ENCODE results near the gene NUP160.
"Not testable (repeated sequence)": the region's sequence is repeated elsewhere in the genome, so short reads cannot be mapped to it uniquely, and the experiment has no call there.

NUP160 gene

DNA sequence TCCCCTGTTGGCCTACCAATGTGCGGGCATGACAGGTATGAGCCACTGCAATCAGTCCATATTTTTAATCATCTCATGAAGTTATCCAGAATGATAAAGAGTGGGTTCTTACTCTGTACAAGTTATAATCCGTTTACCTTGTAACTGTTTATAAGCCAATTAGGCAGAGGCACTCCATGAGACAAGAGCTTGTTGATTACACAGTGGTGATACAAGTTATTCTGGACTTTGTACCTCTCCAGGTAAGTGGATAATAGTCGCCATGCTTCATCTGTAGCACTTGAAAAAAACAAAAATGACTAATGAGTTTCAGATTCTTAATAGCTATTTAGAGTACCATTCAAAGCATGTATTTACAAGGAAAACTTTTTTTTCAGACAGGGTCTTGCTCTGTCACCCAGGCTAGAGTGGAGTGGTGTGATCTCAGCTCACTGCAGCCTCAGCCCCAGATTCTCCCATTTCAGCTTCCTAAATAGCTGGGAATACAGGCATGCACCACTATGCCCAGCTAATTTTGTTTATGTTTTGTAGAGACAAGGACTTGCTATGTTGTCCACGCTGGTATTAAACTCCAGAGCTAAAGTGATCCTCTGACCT lies 63.3 kb downstream of the NUP160 start:
- DNase-seq, result no peak

DNA sequence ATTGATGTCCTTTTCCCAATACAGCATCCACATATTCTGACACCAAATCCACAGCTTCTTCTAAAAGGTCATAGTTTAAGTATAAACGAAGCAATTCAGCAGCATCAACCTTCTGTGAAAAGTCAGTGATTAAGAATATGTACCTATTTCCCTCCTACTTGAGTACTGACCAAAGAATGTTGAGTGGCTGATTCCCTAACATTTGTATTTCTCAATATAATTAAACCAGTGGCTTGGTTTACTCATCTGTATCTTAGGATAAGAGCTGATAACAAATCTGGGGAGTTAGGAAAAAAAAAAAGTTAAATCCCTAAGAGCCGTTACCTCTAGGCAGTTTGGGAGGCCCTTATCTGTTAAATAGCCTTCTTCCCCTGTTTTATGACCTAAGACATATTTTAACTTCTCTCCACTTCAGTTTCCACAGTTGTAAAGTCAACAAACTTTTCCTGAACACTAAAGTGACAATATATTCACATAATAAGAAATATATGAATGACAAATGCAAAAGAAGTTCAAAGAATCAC lies 65.0 kb downstream of the NUP160 start:
- DNase-seq, result no peak

DNA sequence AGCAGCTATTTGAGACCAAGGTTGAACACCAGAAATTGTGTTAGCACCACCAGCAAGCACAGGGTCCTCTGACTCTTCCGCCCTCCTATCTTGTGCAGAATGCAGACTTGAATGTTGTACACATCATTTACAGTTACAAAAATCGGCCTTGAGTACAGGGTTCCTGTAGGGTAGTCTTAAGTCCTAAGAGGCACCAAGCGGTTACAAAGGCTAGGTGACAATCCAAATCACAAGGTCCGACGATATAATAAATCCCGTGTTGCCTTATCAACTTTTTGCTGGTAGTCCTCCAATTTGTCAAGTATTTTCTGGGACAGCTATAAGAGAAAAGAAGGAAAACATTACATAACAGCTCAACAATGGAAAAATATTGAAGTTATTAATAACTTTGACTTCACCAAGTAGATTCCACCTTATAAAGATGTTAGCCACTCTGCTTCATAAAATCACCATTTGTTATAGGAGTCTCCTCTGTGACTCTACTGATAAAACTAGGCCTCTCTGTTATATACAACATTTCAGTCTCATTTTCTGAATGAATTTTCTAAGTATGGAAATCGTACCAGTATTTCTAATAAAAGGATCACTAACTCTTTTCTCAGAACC lies 69.2 kb downstream of the NUP160 start:
- no peak for DNase-seq

DNA sequence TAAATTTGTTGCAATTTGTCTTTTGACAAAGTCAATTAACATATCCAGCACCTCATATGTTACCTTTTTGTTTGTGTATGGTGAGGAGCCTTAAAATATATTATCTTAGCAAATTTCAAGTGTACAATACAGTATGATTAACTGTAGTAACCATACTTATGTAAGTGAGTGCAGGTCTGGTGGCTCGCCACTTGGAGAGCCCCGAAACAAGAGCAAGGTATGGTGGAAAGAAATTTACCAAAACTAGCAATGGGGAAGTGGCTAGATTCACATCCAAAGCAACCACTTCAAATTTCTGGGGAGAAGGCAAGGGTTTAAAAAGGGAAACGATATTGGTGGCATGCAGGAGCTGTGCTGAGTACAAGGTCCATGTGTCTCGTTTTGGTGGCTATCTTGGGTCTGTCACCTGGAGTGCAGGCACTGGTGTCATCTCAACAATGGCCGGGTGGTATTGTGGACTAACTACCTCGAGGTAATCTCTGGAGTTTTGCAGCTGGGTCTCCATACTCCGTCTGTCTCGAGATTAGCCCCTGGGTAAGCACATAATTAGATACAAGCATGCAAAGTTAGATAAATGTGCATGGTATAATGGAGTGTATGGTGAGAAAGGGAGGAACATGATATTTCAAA lies 72.8 kb downstream of the NUP160 start:
- no peak for DNase-seq

DNA sequence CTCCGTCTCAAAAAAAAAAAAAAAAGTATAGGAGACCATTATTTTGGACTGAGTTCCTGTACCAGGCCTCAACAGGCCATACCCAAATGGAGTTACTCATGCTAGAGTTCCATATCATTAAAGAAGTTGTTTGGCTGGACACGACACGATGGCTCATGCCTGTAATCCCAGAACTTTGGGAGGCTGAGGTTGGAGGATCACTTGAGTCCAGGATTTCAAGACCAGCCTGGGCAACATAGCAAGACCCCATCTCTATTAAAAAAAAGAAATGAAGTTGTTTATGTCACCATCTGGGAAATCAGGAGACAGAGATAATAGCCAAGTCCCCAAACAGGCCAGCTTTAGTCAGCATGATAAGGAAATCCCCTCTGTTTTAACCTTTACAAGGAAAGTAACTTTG lies 74.3 kb downstream of the NUP160 start:
- no peak for DNase-seq

DNA sequence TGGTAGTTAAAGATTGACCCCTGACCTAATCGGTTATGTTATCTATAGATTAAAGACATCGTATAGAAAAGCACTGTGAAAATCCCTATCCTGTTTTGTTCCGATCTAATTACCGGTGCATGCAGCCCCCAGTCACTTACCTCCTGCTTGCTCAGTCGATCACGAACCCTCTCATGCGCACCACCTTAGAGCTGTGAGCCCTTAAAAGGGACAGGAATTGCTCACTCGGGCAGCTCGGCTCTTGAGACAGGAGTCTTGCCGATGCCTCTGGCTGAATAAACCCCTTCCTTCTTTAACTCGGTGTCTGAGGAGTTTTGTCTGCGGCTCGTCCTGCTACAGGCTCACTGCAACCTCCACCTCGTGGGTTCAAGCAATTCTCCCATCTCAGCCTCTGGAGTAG lies 78.6 kb downstream of the NUP160 start:
- DNase-seq, result not testable (repeated sequence)

DNA sequence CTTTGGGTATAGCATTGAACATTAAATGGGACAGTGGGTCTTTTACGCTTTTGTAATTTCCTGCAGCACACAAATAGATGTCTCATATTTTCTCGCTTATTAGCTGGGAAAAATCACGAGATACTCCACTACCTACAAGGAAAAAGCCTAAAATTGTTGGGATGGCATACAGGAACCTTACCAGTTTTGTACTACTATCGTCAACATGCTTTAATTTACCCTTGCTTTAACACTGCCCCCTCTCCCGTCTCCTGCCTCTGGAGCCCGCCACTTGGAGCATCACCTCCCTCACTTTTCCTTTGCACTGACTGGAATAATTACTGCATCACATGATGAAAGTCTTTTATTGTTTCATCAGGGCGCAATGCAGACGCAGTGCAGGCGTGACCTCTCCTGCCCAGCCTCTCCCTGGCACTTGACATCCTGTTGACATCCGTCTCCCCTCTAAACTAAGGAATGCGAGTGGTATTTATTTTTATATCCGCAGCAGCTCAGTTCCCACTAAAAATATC lies 80.0 kb downstream of the NUP160 start:
- peak in 1 of 2 experiments; percentile 55 for DNase-seq

DNA sequence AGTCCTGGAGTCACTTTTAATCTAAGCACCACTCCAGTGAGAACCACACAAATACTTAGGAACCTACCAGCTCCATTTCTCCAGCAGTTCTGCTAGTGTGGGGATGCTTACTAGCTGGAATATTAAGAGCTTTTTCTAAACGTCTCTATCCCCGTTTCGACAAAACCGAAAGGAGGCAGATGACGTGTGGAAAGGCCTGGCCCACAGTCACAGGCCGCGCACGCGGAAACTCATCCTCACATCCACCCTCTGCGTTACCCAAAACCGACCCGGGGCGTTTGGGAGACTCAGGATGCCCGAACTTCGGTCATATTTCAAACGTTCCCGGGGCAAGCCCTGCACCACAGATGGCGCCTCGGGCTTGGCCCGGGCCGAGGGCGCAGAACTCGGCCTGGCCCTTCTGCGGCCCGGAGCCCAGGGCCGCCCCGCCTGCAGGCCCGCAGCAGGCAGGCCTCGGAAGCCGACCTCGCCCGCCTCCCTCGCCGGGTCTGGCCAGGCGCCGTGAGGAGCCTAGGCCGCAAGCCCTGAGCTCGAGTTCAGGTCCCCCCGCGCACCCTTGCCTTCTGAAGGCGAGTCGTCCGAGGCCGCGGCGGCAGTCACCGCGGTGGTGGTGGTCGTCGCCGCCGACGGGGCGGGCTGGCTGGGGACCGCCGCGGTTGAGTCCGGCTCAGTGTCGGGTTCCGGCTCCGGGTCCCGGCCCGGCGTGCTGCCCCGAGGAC lies 81.5 kb downstream of the NUP160 start:
- DNase-seq, result peak in 1 of 2 experiments; percentile 40

DNA sequence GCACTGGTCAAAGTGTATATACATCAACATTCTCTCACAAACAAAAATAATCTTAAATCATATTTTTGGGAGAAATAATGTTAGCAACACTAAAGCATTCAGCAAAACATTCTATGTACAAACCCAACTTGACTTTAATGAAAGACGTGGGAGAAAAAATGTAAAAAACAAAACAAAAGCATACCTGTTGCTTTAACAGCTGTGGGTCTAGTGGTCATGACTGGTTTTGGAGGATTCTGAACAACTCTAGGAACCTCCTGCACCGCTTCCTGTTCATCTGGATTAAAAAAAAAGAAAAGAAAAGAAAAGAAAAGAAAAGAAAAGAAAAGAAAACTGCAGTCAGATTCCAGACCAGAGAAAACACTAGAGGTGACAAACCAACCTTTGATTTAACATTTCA lies 83.1 kb downstream of the NUP160 start:
- no peak for DNase-seq

DNA sequence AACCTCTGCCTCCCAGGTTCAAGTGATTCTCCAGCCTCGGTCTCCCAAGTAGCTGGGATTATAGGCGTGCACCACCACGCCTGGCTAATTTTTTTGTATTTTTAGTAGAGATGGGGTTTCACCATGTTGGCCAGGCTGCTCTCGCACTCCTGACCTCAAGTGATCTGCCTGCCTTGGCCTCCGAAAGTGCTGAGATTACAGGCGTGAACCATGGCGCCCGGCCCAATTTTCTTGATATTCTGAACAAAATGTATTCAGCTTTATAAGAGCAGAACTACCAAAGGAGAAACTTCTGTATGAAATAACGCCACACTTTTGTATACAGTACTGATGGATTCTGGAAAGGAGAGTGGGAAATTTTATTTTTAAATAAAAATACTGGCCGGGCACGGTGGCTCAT lies 88.9 kb downstream of the NUP160 start:
- DNase-seq, result not testable (repeated sequence)

DNA sequence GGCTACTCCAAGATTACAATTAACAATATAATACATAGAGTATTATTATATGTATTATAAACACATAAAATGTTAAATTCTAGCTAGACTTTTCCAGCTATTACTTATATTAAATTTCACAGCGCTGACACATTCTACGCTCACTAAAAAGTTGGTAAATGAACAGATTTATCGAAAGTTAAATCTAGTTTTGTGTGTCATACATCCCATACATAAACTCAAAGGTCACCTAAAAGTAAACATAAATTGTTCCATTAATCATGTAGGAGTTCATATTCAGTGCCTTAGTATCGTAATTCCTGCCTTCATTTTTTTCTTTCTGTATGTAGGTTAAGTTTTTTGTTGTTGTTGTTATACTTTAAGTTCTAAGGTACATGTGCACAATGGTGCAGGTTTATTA lies 91.9 kb downstream of the NUP160 start:
- no peak for DNase-seq

DNA sequence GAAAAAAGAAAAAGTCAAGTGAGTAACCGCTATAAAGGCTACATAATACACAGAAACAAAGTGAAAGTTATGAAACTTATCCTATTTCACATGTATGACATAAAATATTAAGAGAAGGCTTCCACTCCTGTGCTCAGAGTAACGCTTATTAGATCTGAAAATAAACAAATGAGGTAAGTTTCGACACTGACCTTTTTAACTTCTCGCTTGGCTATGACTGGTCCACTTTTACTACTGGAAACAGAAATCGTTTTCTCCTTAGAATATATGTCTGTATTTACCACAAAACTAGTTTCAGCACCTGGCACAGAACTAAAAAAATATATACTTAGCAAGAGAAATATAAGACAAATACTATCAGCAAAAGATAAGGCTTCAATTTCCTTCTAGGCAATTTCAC lies 97.4 kb downstream of the NUP160 start:
- DNase-seq, result no peak

DNA sequence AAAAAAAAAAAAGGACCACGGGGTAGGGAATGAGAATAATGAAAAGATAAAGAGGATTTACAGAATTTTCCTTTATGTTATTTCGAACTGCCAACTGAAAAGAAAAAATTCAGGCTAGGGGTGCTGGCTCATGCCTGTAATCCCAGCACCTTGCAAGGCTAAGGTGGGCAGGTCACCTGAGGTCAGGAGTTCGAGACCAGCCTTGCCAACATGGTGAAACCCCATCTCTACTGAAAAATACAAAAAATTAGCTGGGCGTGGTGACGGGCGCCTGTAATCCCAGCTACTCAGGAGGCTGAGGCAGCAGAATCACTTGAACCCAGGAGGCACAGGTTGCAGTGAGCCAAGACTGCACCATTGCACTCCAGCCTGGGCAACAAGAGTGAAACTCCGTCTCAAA lies 105.7 kb downstream of the NUP160 start:
- DNase-seq, result not testable (repeated sequence)

DNA sequence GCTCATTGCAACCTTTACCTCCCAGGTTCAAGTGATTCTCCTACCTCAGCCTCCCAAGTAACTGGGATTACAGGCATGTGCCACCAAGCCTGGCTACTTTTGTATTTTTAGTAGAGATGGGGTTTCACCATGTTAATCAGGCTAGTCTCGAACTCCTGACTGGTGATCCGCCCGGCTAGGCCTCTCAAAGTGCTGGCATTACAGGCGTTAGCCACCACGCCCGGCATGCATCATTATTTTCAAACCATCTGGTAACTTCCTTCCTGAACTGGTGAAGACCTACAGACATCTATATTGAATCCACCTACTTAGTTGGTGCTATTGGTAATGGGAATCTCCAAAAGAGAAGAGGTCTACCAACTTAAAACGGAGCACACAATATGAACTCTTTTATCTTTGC lies 110.3 kb downstream of the NUP160 start:
- not testable (repeated sequence) for DNase-seq

DNA sequence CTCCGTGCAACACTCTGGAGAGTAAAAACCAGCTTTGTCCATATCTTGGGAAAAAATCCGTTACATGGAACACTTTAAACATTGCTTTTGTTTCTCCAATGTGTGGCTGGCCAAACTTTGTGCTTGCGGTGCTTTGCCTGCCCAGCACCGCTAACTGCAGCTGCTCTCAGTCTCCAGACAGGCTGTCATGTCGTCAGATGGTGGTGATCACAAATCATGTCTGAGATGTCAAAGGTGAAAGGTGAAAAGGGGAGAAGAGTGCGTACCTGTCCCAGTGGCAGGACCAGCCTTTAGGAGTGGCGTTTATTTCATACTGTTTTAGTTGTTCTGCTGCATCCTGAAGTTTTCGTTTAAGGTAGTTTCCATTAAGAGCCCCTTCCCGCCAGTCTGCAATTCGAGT lies 115.9 kb downstream of the NUP160 start:
- DNase-seq, result no peak

DNA sequence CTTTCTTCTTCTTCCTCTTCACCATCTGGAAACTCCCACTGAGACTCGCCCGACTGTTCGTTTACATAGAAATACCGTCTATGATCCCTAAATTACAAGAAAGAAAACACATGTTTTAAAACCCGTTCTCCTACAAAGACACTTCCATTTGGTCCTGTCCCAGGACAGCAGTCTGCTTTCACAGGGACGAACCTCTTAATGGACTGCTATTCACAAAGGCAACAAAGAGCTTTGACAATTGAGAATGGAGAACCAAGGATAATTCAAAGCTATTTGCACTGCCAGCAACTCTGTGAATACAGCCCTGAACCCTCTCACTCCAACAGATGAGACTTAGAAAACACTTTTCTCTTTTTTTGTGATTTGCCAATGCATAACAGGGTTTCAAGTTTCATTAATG lies 116.7 kb downstream of the NUP160 start:
- DNase-seq, result no peak
